ENCODE results near the gene LY6G6F.

DNA sequence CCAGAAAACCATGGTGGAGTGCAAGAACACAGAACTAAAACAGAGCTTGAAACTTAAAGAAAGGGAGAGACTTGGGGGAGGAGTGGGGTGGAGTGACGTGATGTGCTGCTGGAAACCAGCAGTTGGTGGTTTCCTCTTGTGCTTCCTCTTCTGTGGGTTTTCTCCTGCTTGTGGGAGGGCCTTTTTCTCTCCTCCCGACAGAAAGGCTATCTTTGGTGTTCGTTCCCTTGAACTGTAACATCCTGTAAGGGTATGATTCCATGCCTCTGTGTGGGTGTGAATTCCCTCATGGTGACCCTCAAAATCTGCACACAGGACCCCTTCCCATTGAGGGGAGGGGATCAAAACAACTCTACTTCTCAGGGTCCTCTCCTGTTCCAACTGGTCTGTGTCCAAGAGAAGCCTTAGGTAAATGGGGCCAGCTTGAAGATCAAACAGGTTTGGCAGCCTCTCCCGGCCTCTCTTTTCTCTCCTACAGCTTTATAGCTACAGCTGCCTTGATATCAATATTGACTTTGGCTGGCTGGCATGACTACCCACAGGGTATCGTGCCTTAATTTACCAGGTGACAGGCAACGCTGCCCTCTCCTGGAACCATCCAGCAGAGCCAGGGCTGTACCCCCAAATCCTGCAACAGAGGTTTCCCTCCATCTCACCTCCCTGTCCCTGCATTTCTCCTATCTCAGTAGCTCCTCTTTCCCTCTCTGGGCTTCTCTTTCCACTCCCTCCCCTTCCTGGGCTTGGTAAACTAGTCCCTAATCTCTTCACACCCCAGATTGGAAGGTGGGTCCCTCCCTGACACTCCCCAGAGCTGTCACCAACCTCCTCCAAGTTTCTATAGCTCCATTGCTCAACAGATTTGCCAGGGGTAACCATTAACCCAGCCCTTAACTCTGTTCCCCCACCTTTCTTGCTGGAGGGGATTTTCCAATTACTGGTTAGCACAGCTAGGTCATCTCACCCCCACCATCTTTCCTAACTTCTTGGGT is 31.6 kb downstream of the LY6G6F start:
- TF ChIP-seq, protein P1, sequence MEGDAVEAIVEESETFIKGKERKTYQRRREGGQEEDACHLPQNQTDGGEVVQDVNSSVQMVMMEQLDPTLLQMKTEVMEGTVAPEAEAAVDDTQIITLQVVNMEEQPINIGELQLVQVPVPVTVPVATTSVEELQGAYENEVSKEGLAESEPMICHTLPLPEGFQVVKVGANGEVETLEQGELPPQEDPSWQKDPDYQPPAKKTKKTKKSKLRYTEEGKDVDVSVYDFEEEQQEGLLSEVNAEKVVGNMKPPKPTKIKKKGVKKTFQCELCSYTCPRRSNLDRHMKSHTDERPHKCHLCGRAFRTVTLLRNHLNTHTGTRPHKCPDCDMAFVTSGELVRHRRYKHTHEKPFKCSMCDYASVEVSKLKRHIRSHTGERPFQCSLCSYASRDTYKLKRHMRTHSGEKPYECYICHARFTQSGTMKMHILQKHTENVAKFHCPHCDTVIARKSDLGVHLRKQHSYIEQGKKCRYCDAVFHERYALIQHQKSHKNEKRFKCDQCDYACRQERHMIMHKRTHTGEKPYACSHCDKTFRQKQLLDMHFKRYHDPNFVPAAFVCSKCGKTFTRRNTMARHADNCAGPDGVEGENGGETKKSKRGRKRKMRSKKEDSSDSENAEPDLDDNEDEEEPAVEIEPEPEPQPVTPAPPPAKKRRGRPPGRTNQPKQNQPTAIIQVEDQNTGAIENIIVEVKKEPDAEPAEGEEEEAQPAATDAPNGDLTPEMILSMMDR (IDR thresholded peaks at IDR 0.05), result peak in 1 of 5 experiments; percentile 5
- peak in 1 of 2 donors; percentile 24 for TF ChIP-seq POLR2A (IDR thresholded peaks at IDR 0.05)
- peak in 1 of 2 donors; percentile 50 for TF ChIP-seq EP300 (IDR thresholded peaks at IDR 0.05)
